Ishikawa (cell line): Measurements from ENCODE around the gene USE1.

Source experiments
- CEBPB ChIP-seq: IDR thresholded peaks from 2 replicates; pipeline ENCODE4 v1.6.1; 2012
- CREB1 ChIP-seq: IDR thresholded peaks from 2 replicates; pipeline ENCODE4 v1.6.1; 2012; ENCODE audit warnings: low read depth
- EGR1 ChIP-seq: IDR thresholded peaks from 2 replicates; pipeline ENCODE4 v1.6.1; 2012
- EP300 ChIP-seq: IDR thresholded peaks from 2 replicates; pipeline ENCODE4 v1.6.1; 2012; ENCODE audit warnings: borderline replicate concordance
- FOXM1 ChIP-seq: IDR thresholded peaks from 2 replicates; pipeline ENCODE4 v1.6.1; 2012; ENCODE audit warnings: low read depth, borderline replicate concordance
- NFIC ChIP-seq: IDR thresholded peaks from 2 replicates; pipeline ENCODE4 v1.6.1; 2012
- RAD21 ChIP-seq: IDR thresholded peaks from 2 replicates; pipeline ENCODE4 v1.6.1; 2012; ENCODE audit warnings: low read depth
- TAF1 ChIP-seq: IDR thresholded peaks from 2 replicates; pipeline ENCODE4 v1.6.1; 2012; ENCODE audit warnings: low read depth, mild to moderate bottlenecking
- TCF12 ChIP-seq: IDR thresholded peaks from 2 replicates; pipeline ENCODE4 v1.6.1; 2012; ENCODE audit warnings: low read depth
- TEAD4 ChIP-seq: IDR thresholded peaks from 2 replicates; pipeline ENCODE4 v1.6.1; 2012
- YY1 ChIP-seq: IDR thresholded peaks from 2 replicates; pipeline ENCODE4 v1.6.1; 2012; ENCODE audit warnings: low read depth
- ZBTB7A ChIP-seq: IDR thresholded peaks from 2 replicates; pipeline ENCODE4 v1.6.1; 2012; ENCODE audit warnings: low read depth
- TF ChIP-seq, protein P1 (sequence below): IDR thresholded peaks from 2 replicates; pipeline ENCODE4 v1.6.1; 2012; ENCODE audit warnings: low read depth, mild to moderate bottlenecking
- TF ChIP-seq, protein P2 (sequence below): IDR thresholded peaks from 2 replicates; pipeline ENCODE4 v1.6.1; 2012
- TF ChIP-seq, protein P3 (sequence below): IDR thresholded peaks from 2 replicates; pipeline ENCODE4 v1.6.1; 2012

Gene USE1

DNA sequence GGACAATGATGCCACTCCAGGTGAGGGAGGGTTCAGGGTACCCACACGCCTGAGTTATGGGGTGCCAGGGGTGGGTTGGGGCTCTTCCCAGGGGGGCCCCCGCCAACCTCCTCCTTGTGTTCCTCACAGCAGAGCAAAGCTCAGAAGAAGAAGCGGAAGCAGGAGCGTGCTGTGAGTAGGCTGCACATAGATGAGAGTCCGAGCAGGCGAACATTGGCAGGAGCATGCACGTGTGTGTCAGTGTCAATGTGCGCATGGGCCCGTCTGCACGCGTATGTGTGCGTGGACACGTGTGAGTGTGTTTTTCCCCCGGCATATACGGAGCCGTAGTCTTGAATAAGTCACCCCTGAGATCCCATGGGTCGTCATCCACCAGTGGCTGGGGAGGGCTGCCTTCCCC, 12.4 kb upstream of the USE1 start:
- TF ChIP-seq RAD21 (no peak), CEBPB (no peak), FOXM1 (no peak), EP300 (no peak), CREB1 (no peak), TAF1 (no peak), EGR1 (no peak), NFIC (no peak), TCF12 (no peak), YY1 (no peak), TEAD4 (no peak), ZBTB7A (no peak)
- TF ChIP-seq, protein P1, sequence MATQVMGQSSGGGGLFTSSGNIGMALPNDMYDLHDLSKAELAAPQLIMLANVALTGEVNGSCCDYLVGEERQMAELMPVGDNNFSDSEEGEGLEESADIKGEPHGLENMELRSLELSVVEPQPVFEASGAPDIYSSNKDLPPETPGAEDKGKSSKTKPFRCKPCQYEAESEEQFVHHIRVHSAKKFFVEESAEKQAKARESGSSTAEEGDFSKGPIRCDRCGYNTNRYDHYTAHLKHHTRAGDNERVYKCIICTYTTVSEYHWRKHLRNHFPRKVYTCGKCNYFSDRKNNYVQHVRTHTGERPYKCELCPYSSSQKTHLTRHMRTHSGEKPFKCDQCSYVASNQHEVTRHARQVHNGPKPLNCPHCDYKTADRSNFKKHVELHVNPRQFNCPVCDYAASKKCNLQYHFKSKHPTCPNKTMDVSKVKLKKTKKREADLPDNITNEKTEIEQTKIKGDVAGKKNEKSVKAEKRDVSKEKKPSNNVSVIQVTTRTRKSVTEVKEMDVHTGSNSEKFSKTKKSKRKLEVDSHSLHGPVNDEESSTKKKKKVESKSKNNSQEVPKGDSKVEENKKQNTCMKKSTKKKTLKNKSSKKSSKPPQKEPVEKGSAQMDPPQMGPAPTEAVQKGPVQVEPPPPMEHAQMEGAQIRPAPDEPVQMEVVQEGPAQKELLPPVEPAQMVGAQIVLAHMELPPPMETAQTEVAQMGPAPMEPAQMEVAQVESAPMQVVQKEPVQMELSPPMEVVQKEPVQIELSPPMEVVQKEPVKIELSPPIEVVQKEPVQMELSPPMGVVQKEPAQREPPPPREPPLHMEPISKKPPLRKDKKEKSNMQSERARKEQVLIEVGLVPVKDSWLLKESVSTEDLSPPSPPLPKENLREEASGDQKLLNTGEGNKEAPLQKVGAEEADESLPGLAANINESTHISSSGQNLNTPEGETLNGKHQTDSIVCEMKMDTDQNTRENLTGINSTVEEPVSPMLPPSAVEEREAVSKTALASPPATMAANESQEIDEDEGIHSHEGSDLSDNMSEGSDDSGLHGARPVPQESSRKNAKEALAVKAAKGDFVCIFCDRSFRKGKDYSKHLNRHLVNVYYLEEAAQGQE: no peak
- TF ChIP-seq, protein P2, sequence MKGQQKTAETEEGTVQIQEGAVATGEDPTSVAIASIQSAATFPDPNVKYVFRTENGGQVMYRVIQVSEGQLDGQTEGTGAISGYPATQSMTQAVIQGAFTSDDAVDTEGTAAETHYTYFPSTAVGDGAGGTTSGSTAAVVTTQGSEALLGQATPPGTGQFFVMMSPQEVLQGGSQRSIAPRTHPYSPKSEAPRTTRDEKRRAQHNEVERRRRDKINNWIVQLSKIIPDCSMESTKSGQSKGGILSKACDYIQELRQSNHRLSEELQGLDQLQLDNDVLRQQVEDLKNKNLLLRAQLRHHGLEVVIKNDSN: no peak
- TF ChIP-seq, protein P3, sequence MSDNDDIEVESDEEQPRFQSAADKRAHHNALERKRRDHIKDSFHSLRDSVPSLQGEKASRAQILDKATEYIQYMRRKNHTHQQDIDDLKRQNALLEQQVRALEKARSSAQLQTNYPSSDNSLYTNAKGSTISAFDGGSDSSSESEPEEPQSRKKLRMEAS: no peak

DNA sequence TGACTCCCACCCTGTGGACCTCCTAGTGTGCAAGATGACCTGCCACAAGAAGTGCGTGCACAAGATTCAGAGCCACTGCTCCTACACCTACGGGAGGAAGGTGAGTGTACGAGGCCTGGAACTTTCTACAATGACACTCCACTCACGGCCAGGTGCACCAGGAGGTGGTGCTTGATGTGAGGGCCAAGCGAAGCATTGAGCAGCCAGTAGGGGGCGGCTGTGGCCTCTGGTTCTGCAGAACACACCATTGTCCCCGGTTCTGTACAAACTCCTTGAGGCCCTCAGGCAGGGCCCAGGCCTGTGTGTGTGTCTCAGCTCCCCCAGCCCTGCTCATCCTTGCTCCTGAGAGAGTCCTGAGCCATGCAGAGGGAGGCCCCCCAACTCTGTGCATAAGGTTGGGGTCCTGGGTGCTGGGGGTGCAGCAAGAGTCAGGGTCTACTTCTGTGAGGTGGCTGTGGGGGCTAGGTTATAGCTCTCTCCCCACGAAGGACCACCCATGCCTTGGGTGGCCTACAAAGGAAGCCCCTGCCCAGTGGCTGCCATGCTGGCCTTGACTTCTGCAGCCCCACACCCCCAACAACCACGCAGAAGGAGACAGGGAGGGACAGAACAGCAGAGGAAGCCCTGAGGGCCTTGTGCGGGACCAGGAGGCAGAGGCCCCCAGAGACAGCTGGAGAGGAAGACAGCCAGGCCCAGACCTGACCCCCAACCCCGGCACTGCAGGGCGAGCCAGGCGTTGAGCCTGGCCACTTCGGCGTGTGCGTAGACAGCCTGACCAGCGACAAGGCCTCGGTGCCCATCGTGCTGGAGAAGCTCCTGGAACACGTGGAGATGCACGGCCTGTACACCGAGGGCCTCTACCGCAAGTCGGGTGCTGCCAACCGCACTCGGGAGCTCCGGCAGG, 9.7 kb upstream of the USE1 start:
- TF ChIP-seq RAD21 (peak; percentile 62), FOXM1 (no peak), ZBTB7A (no peak)

DNA sequence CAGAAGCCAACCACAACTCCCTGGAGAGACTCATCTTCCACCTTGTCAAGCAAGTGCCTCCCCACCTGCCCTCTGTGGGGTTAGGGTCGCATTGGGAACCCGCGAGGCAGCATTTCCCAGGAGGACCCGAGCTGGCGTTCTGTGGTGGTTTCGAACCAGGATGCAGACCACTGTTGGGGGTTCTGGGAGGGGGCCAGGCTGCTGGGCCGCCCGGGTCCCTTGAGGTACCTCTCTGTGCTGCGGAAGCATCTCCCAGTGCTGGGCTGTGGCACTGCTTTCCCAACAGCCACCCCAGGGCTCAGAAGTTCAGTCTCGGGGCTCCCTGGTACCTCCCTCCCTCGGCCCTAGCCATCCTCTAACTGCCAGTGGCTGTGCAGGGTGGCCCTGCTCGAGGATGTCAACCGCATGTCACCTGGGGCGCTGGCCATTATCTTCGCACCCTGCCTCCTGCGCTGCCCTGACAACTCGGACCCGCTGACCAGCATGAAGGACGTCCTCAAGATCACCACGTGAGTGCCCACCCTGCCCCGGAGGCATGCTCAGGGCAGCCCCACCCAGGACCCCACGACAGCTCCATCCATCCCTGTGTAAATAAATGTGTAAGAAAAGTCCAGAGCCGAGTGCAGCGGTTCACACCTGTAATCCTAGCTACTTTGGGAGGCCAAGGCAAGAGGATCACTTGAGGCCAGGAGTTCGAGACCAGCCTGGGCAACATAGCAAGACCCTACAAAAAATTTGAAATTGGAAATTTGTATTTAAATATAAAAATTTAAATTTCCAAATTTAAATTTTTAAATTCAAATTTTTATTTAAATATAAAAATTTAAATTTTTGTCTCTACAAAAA, 8.2 kb upstream of the USE1 start:
- TF ChIP-seq CEBPB (no peak), EP300 (no peak), TEAD4 (no peak), TCF12 (no peak), EGR1 (no peak), FOXM1 (no peak), CREB1 (no peak), TAF1 (no peak)
- TF ChIP-seq, protein P1: no peak

DNA sequence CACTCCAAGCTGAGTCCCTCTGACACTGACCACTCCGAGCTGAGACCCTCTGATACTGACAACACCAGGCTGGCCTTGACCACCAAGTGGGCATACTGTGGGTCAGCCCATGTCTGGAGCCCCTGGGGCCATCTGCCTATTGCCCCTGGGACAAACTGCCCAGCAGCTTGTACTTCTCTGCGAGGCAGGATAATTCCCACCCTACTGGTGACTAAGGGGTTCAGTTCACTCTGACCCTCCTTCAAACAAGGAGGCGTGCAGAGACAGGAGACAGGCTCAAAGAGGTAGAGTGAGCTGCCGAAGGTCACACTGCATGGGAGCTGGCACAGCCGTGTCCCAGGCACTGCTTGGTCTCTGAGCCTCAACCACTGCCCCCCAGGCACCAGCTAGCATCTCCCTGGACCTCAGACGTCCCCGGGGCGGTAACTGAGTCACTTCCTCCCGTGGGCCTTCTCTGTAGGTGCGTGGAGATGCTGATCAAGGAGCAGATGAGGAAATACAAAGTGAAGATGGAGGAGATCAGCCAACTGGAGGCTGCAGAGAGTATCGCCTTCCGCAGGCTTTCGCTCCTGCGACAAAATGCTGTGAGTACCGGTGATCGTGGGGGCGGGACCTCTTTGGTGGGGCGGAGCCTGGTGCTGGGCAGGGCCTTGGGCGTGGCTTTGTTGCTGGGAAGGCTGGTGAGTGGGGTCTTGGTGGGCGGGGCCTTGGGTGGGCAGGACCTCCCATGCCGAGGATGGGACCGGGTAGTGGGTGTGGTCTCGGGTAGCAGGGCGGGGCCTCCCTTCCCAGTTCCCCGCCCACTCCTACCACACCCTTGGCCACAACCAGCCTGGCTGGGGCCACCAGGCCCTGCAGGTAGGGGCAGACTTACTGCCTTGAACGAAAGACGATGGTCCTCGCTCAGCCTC, 5.8 kb upstream of the USE1 start:
- TF ChIP-seq EGR1: no peak
- no peak for TF ChIP-seq CREB1
- TF ChIP-seq EP300: no peak
- TF ChIP-seq YY1: no peak
- TF ChIP-seq TEAD4: no peak
- TF ChIP-seq ZBTB7A: no peak
- TF ChIP-seq, protein P2: no peak
- TF ChIP-seq RAD21: no peak
- TF ChIP-seq, protein P1: no peak
- no peak for TF ChIP-seq FOXM1
- no peak for TF ChIP-seq CEBPB
- TF ChIP-seq TCF12: no peak
- TF ChIP-seq NFIC: no peak
- TF ChIP-seq, protein P3: no peak
- no peak for TF ChIP-seq TAF1
